ENCODE data around the gene IPO8. TPM values are rescaled to one million over a fixed set of nuclear protein-coding genes. Genes with fewer than 3 reads are reported as not detected.
"Not testable (repeated sequence)": the region's sequence is repeated elsewhere in the genome, so short reads cannot be mapped to it uniquely, and the experiment has no call there.

The IPO8 gene
- polyA plus RNA-seq, 1 experiment, result 19.6 TPM

- TF ChIP-seq CTCF (IDR thresholded peaks at IDR 0.05; ENCODE audit: low read depth, low read length), result no peak
- POLR2A ChIA-PET, result no interaction called here
- peaks cover 6% of the 10 kb centered on the region for H3K9me3 ChIP-seq (ENCODE audit: control insufficient read depth, insufficient read depth, low read length)
- H3K27me3 ChIP-seq (ENCODE audit: control insufficient read depth, insufficient read depth, low read length), result no peaks in the 10 kb centered on the region
- no peak overlapping the region for H3K27ac ChIP-seq (ENCODE audit: low read depth, low read length)
- no peak overlapping the region for H3K4me3 ChIP-seq (ENCODE audit: low read depth, low read length)
- CTCF ChIA-PET, result no interaction called here
- peak; percentile 13 for DNase-seq (ENCODE audit: low read depth, low spot score)
Measured at GRCh38 chr12:30599608-30600007, 96.1 kb downstream of the IPO8 start.

- Histone ChIP-seq H3K9me3 (ENCODE audit: control insufficient read depth, insufficient read depth, low read length) (peaks cover 2% of the 10 kb centered on the region), H3K27ac (ENCODE audit: low read depth, low read length) (no peak overlapping the region), H3K27me3 (ENCODE audit: control insufficient read depth, insufficient read depth, low read length) (no peaks in the 10 kb centered on the region), H3K4me3 (ENCODE audit: low read depth, low read length) (no peak overlapping the region)
- no peak for DNase-seq (ENCODE audit: low read depth, low spot score)
- ChIA-PET CTCF (no interaction called here), POLR2A (no interaction called here)
- TF ChIP-seq CTCF (IDR thresholded peaks at IDR 0.05; ENCODE audit: low read depth, low read length), result no peak
Measured at GRCh38 chr12:30598889-30599288, 96.8 kb downstream of the IPO8 start.

- ChIA-PET POLR2A (no interaction called here), CTCF (interaction anchor here (0.6 kb wide), 1 partner anchor 105 kb away, joined by 4 read pairs; no protein-coding TSS in a partner anchor)
- H3K27ac ChIP-seq (ENCODE audit: low read depth, low read length), result no peak overlapping the region
- no peak overlapping the region for H3K4me3 ChIP-seq (ENCODE audit: low read depth, low read length)
- no peaks in the 10 kb centered on the region for H3K27me3 ChIP-seq (ENCODE audit: control insufficient read depth, insufficient read depth, low read length)
- no peaks in the 10 kb centered on the region for H3K9me3 ChIP-seq (ENCODE audit: control insufficient read depth, insufficient read depth, low read length)
- TF ChIP-seq CTCF (IDR thresholded peaks at IDR 0.05; ENCODE audit: low read depth, low read length), result no peak
- no peak for DNase-seq (ENCODE audit: low read depth, low spot score)
Measured at GRCh38 chr12:30595742-30596141, 99.9 kb downstream of the IPO8 start.

- ChIA-PET CTCF (no interaction called here), POLR2A (no interaction called here)
- H3K27ac ChIP-seq (ENCODE audit: low read depth, low read length), result no peak overlapping the region
- H3K27me3 ChIP-seq (ENCODE audit: control insufficient read depth, insufficient read depth, low read length), result no peaks in the 10 kb centered on the region
- TF ChIP-seq CTCF (IDR thresholded peaks at IDR 0.05; ENCODE audit: low read depth, low read length), result no peak
- no peak for DNase-seq (ENCODE audit: low read depth, low spot score)
- H3K4me3 ChIP-seq (ENCODE audit: low read depth, low read length), result no peak overlapping the region
- no peaks in the 10 kb centered on the region for H3K9me3 ChIP-seq (ENCODE audit: control insufficient read depth, insufficient read depth, low read length)
Measured at GRCh38 chr12:30594509-30594908, 101.2 kb downstream of the IPO8 start.

- CTCF ChIA-PET; H3K9me3 ChIP-seq (ENCODE audit: control insufficient read depth, insufficient read depth, low read length); POLR2A ChIA-PET; H3K27ac ChIP-seq (ENCODE audit: low read depth, low read length); H3K4me3 ChIP-seq (ENCODE audit: low read depth, low read length); DNase-seq (ENCODE audit: low read depth, low spot score); H3K27me3 ChIP-seq (ENCODE audit: control insufficient read depth, insufficient read depth, low read length): not testable (repeated sequence)
Measured at GRCh38 chr12:30588572-30588971, 107.1 kb downstream of the IPO8 start.

- Histone ChIP-seq H3K4me3 (ENCODE audit: low read depth, low read length) (no peak overlapping the region), H3K27me3 (ENCODE audit: control insufficient read depth, insufficient read depth, low read length) (no peaks in the 10 kb centered on the region), H3K9me3 (ENCODE audit: control insufficient read depth, insufficient read depth, low read length) (no peaks in the 10 kb centered on the region; the same call in 1 of the 2 replicates), H3K27ac (ENCODE audit: low read depth, low read length) (no peak overlapping the region)
- ChIA-PET CTCF (no interaction called here), POLR2A (no interaction called here)
- no peak for DNase-seq (ENCODE audit: low read depth, low spot score)
- no peak for TF ChIP-seq CTCF (IDR thresholded peaks at IDR 0.05; ENCODE audit: low read depth, low read length)
Measured at GRCh38 chr12:30587782-30588181, 107.9 kb downstream of the IPO8 start.
